Gastroesophageal sphincter (tissue), 4 donors: ENCODE data around the gene NPHP1. TPM values are rescaled to one million over a fixed set of nuclear protein-coding genes. Genes with fewer than 3 reads are reported as not detected.
"Not testable (repeated sequence)": the region's sequence is repeated elsewhere in the genome, so short reads cannot be mapped to it uniquely, and the experiment has no call there.

Source experiments
- ATAC-seq: fragments of 150-250 bp; one replicate; pipeline ENCODE4 v1.9.1; 2016; ENCODE audit warnings: mild to moderate bottlenecking, moderate library complexity
- H3K27ac ChIP-seq, 4 donors: fragments of 200-600 bp; sonication (generic) in 3 of 4; 1 replicate in 3 of 4; 2 replicates in 1 of 4; pipeline ENCODE4 v1.5.1; 2016 to 2019
- H3K27me3 ChIP-seq: fragments of 200-600 bp; sonication (generic); one replicate; pipeline ENCODE4 v1.5.1; 2019
- H3K36me3 ChIP-seq, 2 donors: fragments of 200-600 bp; sonication (generic); one replicate each; pipeline ENCODE4 v1.5.1; 2019; ENCODE audit warnings: control low read depth in 1 of 2
- H3K4me1 ChIP-seq, 3 donors: fragments of 200-600 bp; sonication (generic); 1 replicate in 2 of 3; 2 replicates in 1 of 3; pipeline ENCODE4 v1.5.1; 2016 to 2019; ENCODE audit warnings: control low read depth in 2 of 3
- H3K4me3 ChIP-seq, 2 donors: fragments of 200-600 bp; sonication (generic); one replicate each; pipeline ENCODE4 v1.5.1; 2019; ENCODE audit warnings: mild to moderate bottlenecking in 1 of 2, moderate library complexity in 1 of 2
- H3K9me3 ChIP-seq, 3 donors: fragments of 200-600 bp; sonication (generic); one replicate each; pipeline ENCODE4 v1.5.1; 2017 to 2019; ENCODE audit warnings: control low read depth in 2 of 3
- CTCF ChIP-seq, 4 experiments: fragments of 200-600 bp in 2 of 4; fragments of 450-650 bp in 2 of 4; sonication (generic) in 1 of 4; IDR thresholded peaks; one replicate each; pipeline ENCODE4 v1.5.1; 2017 to 2019; ENCODE audit warnings: antibody characterized with exemption in 4 of 4, mild to moderate bottlenecking in 2 of 4, moderate library complexity in 2 of 4
- EP300 ChIP-seq: sonication (generic); formaldehyde crosslinking; IDR thresholded peaks from one replicate; pipeline ENCODE4 v1.6.1; 2017; ENCODE audit warnings: antibody characterized with exemption, mild to moderate bottlenecking
- POLR2A ChIP-seq, 2 donors: fragments of 450-650 bp; IDR thresholded peaks; one replicate each; pipeline ENCODE4 v1.6.1; 2017; ENCODE audit warnings: antibody characterized with exemption in 2 of 2, mild to moderate bottlenecking in 2 of 2, moderate library complexity in 1 of 2
- POLR2AphosphoS5 ChIP-seq: sonication (generic); formaldehyde crosslinking; IDR thresholded peaks from one replicate; pipeline ENCODE4 v1.6.1; 2017; ENCODE audit warnings: antibody characterized with exemption
- WGBS, 2 donors: methylation state at CpG; one replicate each; pipeline ENCODE4 v1.1.5; 2018; ENCODE audit warnings: low coverage in 1 of 2; 5-methylcytosine and 5-hydroxymethylcytosine counted together
- total RNA-seq, 4 donors: library from RNA; depleted of rRNA; stranded (reverse); fragments of >200 nt; gene quantifications; one replicate each; pipeline ENCODE4 v1.1.0, GENCODE V29; 2016

The NPHP1 gene
- total RNA-seq, 4 donors from 2014 or later, result 8.2 to 19.5 (median 9.9) TPM

GRCh38 chr2:110205660-110206455 lies 1.0 kb upstream of the NPHP1 start:
- 46 to 57% methylated on average over 3 of the region's 3 CpGs for WGBS, 2 donors
- TF ChIP-seq CTCF (IDR thresholded peaks at IDR 0.05) (no peak), POLR2AphosphoS5 (no peak), POLR2A (IDR thresholded peaks at IDR 0.05) (no peak), EP300 (no peak)
- no peak for ATAC-seq
- peak overlapping the region in 2 of 4 donors; percentile 79 for H3K27ac ChIP-seq
- no peaks in the 10 kb centered on the region for H3K9me3 ChIP-seq
- no peak overlapping the region for H3K4me3 ChIP-seq
- peaks cover 0 to 23% (median 6%) of the 10 kb centered on the region in 3 donors for H3K4me1 ChIP-seq
- H3K27me3 ChIP-seq, result no peaks in the 10 kb centered on the region
- peaks cover 0 to 24% of the 10 kb centered on the region in 2 donors for H3K36me3 ChIP-seq

GRCh38 chr2:110198016-110198415 lies 6.8 kb downstream of the NPHP1 start:
- Histone ChIP-seq H3K27ac (no peak overlapping the region), H3K27me3 (no peaks in the 10 kb centered on the region), H3K4me3 (no peak overlapping the region), H3K36me3 (peaks cover 0 to 19% of the 10 kb centered on the region in 2 donors), H3K4me1 (no peaks in the 10 kb centered on the region), H3K9me3 (no peaks in the 10 kb centered on the region)
- no peak for TF ChIP-seq EP300
- TF ChIP-seq POLR2AphosphoS5, result no peak
- no peak for TF ChIP-seq CTCF (IDR thresholded peaks at IDR 0.05)
- TF ChIP-seq POLR2A (IDR thresholded peaks at IDR 0.05), result no peak
- 65 to 71% methylated on average over 3 of the region's 3 CpGs for WGBS, 2 donors
- ATAC-seq, result no peak

- H3K4me3 ChIP-seq, result no peak overlapping the region
- H3K4me1 ChIP-seq, result no peaks in the 10 kb centered on the region
- TF ChIP-seq CTCF (IDR thresholded peaks at IDR 0.05) (no peak), POLR2A (IDR thresholded peaks at IDR 0.05) (no peak), POLR2AphosphoS5 (no peak)
- no peaks in the 10 kb centered on the region for H3K9me3 ChIP-seq
- no peak for ATAC-seq
- H3K27me3 ChIP-seq, result no peaks in the 10 kb centered on the region
- H3K36me3 ChIP-seq, result peaks cover 0 to 19% of the 10 kb centered on the region in 2 donors
- WGBS, 2 donors, result 83 to 84% methylated on average over 4 of the region's 4 CpGs
- H3K27ac ChIP-seq, result no peak overlapping the region
Observed at GRCh38 chr2:110197452-110197851, 7.4 kb downstream of the NPHP1 start.

GRCh38 chr2:110190169-110190568 lies 14.6 kb downstream of the NPHP1 start:
- not testable (repeated sequence) for H3K27ac ChIP-seq, H3K27me3 ChIP-seq, ATAC-seq, H3K4me3 ChIP-seq, H3K4me1 ChIP-seq, H3K9me3 ChIP-seq
- H3K36me3 ChIP-seq, result peaks cover 0 to 31% of the 10 kb centered on the region in 2 donors
- WGBS, 2 donors, result no CpG with 5 or more reads among the region's 23 CpGs

- TF ChIP-seq CTCF (IDR thresholded peaks at IDR 0.05), result no peak
- no peak for TF ChIP-seq EP300
- TF ChIP-seq POLR2A (IDR thresholded peaks at IDR 0.05), result no peak
- no peak for TF ChIP-seq POLR2AphosphoS5
- no peak for ATAC-seq
- no peaks in the 10 kb centered on the region for H3K4me1 ChIP-seq
- H3K27ac ChIP-seq, result no peak overlapping the region
- peaks cover 0 to 36% of the 10 kb centered on the region in 2 donors for H3K36me3 ChIP-seq
- WGBS, 2 donors, result 90% methylated on average over 2 of the region's 2 CpGs; no CpG with 5 or more reads in 1 of the 2 donors
- peaks cover 0 to 13% (median 0%) of the 10 kb centered on the region in 3 donors for H3K9me3 ChIP-seq
- H3K4me3 ChIP-seq, result no peak overlapping the region
- H3K27me3 ChIP-seq, result no peaks in the 10 kb centered on the region
Observed at GRCh38 chr2:110182449-110182848, 22.4 kb downstream of the NPHP1 start.
